Kidney epithelial cell (primary cell): ENCODE results near the gene MCTP1. TPM values are rescaled to one million over a fixed set of nuclear protein-coding genes. Genes with fewer than 3 reads are reported as not detected.

Source experiments
- DNase-seq: peaks from one replicate; pipeline ENCODE4 v3.0.0-alpha.2; 2010; ENCODE audit warnings: low read depth
- H3K27me3 ChIP-seq: 2 replicates; pipeline ENCODE4 v1.6.0; 2011; ENCODE audit warnings: low read length; ENCODE audit not compliant: control insufficient read depth, insufficient read depth
- H3K36me3 ChIP-seq: 2 replicates; pipeline ENCODE4 v1.5.1; 2011; ENCODE audit warnings: low read length; ENCODE audit not compliant: control insufficient read depth, insufficient read depth
- H3K4me3 ChIP-seq: 2 replicates; pipeline ENCODE4 v1.5.1; 2011; ENCODE audit warnings: low read depth, mild to moderate bottlenecking, control low read depth, low read length
- total RNA-seq: library from RNA; depleted of rRNA; stranded (reverse); fragments of >200 nt; gene quantifications from 2 replicates; pipeline ENCODE4 v1.2.3, GENCODE V29; 2015
- TF ChIP-seq, protein P1 (sequence below): IDR thresholded peaks from 2 replicates; pipeline ENCODE4 v1.5.1; 2011; ENCODE audit warnings: mild to moderate bottlenecking, moderate library complexity, low read length, control low read depth, inconsistent platforms; ENCODE audit not compliant: insufficient read depth, poor library complexity, severe bottlenecking

The MCTP1 gene
- total RNA-seq, 1 donor from 2014 or later, result 12.9 TPM

DNA sequence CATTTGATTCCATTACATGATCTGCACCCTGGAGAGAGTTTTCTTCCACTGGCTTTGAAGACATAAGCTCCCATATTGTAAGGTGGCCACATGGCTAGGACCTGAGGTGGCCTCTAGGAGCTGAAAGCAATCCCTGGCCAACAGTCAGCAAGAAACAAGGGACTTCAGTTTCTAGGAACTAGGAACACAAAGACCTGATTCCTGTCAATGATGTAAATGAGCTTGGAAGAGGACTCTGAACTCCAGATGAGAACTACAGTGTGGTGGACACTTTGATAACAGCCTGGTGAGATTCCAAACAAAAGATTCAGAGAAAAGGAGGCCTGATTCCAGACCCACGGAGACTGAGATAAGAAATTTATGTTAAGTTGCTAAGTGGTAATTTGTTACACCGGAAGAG lies 129.0 kb downstream of the MCTP1 start:
- no peak for DNase-seq
- Histone ChIP-seq H3K36me3 (no peaks in the 10 kb centered on the region), H3K27me3 (no peaks in the 10 kb centered on the region), H3K4me3 (no peak overlapping the region)
- TF ChIP-seq, protein P1, sequence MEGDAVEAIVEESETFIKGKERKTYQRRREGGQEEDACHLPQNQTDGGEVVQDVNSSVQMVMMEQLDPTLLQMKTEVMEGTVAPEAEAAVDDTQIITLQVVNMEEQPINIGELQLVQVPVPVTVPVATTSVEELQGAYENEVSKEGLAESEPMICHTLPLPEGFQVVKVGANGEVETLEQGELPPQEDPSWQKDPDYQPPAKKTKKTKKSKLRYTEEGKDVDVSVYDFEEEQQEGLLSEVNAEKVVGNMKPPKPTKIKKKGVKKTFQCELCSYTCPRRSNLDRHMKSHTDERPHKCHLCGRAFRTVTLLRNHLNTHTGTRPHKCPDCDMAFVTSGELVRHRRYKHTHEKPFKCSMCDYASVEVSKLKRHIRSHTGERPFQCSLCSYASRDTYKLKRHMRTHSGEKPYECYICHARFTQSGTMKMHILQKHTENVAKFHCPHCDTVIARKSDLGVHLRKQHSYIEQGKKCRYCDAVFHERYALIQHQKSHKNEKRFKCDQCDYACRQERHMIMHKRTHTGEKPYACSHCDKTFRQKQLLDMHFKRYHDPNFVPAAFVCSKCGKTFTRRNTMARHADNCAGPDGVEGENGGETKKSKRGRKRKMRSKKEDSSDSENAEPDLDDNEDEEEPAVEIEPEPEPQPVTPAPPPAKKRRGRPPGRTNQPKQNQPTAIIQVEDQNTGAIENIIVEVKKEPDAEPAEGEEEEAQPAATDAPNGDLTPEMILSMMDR, result no peak

DNA sequence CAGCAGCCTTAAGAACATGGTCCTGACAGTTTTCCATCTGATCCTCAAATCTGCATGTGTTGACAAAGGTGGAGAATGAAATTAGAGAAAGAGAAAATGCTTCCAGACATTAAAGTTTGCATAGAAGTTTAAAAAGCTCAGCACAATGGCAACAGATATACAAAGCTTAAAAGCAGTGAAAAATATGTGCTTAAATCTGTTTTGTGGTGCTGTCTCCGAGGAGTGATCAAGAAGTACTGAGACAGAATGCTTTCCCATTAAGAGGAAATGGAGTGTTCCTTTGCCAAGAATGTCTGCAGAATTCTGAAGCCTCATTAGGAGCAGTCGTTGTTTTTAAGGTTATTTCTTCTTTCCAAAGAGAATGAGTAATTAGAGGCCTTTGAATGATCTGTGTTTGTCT lies 131.4 kb downstream of the MCTP1 start:
- Histone ChIP-seq H3K27me3 (no peaks in the 10 kb centered on the region), H3K36me3 (no peaks in the 10 kb centered on the region), H3K4me3 (no peak overlapping the region)
- TF ChIP-seq, protein P1, result no peak
- no peak for DNase-seq

DNA sequence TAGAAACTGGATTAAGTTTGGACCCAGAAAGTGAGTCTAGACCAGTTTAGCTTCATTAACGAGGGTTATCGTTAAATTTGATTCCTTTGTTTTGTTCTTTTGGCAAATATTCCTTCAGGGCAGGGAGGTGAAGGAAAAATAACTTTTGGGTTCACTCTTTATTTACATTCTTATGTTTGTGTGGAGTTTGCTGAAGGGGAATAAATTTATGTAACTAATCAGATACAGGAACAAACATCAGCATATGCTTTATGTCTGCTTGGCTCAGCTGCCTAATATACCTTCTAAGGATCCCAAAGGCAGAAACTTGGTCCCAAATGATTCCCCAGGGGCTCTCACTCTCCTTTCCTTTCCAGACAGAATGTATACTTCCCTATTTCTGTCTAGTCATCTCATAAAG lies 132.4 kb downstream of the MCTP1 start:
- Histone ChIP-seq H3K4me3 (no peak overlapping the region), H3K36me3 (no peaks in the 10 kb centered on the region), H3K27me3 (no peaks in the 10 kb centered on the region)
- TF ChIP-seq, protein P1, result no peak
- DNase-seq, result no peak

DNA sequence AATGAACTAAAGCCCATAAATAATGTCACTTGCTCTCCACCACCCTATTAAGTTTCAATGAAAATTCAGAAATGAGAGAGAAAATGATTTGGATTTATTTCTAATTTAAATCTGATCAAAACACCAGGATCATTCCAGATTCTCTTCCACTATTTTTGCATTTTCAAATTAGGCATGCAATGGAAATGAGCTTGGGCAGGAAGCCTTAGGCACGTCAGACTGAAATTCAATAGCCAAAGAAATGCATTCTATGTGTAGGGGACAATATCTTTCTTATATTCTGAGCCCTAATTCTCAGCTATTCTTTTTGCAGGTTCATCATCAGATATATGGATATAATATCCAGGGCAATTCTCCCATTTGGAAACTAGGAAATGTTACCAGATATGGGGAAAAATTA lies 132.8 kb downstream of the MCTP1 start:
- TF ChIP-seq, protein P1, result no peak

DNA sequence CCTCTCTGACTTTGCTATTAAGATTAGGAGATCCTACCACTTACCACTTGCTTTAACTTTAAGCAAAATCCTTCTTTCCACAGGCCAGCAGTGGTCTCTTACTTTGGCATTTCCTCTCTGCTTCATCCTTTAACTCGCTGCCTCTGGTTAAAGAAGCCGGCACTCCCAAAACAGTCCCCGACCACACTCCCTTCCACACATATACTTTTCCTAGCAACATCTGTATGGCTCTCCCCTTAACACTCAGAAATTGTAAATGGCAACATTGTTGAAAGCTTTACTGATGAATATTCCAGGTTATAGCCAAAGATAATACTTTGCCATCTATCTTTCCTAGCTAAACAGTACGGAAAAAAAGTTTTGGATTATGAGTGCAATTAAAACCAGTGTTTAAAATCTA lies 133.2 kb downstream of the MCTP1 start:
- no peak overlapping the region for H3K4me3 ChIP-seq
- H3K27me3 ChIP-seq, result no peaks in the 10 kb centered on the region
- TF ChIP-seq, protein P1, result no peak
- no peak for DNase-seq
- H3K36me3 ChIP-seq, result no peaks in the 10 kb centered on the region

More for the DNA sequence above, 132.8 kb downstream of the MCTP1 start:
- Histone ChIP-seq H3K4me3 (no peak overlapping the region), H3K27me3 (no peaks in the 10 kb centered on the region), H3K36me3 (no peaks in the 10 kb centered on the region)
- no peak for DNase-seq

DNA sequence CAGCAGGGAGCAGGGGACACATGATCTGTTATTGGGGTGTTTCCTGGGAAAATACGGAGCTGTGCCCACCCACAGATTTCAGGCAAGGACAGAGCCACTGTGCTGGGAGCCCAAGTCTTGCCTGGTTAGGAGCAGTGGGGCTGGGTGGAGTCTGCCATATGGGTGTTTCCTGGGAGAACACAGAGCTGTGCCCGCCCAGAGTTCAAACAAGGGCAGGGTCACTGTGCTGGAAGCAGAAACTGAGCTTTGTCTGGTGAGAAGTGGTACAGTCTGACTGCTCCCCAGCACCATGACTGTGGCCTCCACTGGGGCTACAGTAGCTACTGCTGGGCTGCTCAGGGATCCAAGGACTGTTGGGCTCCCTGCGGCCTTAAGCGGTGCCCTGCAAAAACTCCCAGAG lies 135.5 kb downstream of the MCTP1 start:
- no peaks in the 10 kb centered on the region for H3K27me3 ChIP-seq
- DNase-seq, result no peak
- TF ChIP-seq, protein P1, result no peak
- H3K4me3 ChIP-seq, result no peak overlapping the region
- H3K36me3 ChIP-seq, result no peaks in the 10 kb centered on the region
